GM12873 (cell line): ENCODE results near the gene HSBP1L1.

Experiments used
- TF ChIP-seq, protein P1 (sequence below): IDR thresholded peaks from 2 replicates; pipeline ENCODE4 v1.5.1; 2012; ENCODE audit warnings: low read depth, mild to moderate bottlenecking, moderate library complexity, low read length, control low read depth; ENCODE audit not compliant: insufficient read depth; ENCODE audit errors: missing control alignments

The HSBP1L1 gene

GRCh38 chr18:79932907-79933306, 31.5 kb upstream of the HSBP1L1 start:
- TF ChIP-seq, protein P1, sequence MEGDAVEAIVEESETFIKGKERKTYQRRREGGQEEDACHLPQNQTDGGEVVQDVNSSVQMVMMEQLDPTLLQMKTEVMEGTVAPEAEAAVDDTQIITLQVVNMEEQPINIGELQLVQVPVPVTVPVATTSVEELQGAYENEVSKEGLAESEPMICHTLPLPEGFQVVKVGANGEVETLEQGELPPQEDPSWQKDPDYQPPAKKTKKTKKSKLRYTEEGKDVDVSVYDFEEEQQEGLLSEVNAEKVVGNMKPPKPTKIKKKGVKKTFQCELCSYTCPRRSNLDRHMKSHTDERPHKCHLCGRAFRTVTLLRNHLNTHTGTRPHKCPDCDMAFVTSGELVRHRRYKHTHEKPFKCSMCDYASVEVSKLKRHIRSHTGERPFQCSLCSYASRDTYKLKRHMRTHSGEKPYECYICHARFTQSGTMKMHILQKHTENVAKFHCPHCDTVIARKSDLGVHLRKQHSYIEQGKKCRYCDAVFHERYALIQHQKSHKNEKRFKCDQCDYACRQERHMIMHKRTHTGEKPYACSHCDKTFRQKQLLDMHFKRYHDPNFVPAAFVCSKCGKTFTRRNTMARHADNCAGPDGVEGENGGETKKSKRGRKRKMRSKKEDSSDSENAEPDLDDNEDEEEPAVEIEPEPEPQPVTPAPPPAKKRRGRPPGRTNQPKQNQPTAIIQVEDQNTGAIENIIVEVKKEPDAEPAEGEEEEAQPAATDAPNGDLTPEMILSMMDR = no peak

DNA sequence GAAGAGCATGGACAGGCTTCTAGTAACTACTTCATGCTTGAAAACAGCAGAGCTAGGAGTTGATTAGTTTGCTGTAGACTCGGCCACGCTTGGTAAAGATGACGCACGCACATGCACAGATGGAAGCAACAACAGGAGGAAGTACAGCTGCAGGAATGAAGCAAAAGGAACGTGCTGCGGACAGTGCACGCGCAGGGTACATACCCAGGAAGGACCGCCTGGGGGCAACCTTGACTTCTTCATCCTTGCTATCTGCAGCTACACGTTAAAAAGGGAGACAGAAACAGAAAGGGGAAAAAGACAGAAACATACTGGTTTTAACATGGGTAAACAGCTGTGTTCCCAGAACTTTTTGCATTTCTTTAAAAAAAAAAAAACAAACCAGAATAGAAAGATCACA, 30.7 kb upstream of the HSBP1L1 start:
- TF ChIP-seq, protein P1 = no peak

DNA sequence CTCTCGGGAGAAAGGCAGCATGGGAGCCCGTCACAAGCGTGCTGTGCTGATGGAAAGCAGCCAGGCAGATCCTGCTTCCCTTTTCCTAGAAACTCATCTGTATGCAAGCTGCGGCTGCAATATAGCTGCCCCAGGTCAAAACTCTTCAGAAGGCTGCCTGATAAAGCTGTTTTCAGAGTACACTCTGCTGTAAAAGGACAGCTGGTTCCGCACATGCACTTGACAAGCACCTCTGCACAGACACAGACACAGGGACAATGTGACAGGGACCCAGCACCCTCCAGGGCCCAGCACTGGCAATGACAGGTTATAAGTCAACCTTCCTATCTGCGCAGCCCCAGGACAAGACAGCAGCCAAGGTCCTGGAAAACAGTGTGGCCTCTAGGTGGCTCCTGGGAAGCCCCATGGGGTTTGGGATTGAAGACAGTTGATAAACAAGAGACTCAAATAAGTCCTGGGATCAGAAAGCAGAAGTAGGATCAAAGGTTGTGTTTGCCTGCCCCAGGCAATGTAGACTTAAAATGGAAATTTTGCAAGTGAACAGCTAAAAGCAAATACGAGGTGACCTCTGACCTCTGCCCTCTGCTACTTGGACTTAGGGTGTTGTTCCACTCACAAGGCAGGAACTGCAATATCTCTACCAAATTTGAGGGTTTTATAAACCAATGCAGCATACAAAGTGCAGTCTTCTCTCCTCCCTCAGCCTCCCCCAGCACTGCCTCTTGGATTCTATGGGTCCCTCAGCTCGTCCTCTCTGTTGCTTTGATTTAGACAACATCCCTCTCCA, 29.9 kb upstream of the HSBP1L1 start:
- TF ChIP-seq, protein P1 = no peak

GRCh38 chr18:79935098-79935480, 29.4 kb upstream of the HSBP1L1 start:
- TF ChIP-seq, protein P1 = no peak

DNA sequence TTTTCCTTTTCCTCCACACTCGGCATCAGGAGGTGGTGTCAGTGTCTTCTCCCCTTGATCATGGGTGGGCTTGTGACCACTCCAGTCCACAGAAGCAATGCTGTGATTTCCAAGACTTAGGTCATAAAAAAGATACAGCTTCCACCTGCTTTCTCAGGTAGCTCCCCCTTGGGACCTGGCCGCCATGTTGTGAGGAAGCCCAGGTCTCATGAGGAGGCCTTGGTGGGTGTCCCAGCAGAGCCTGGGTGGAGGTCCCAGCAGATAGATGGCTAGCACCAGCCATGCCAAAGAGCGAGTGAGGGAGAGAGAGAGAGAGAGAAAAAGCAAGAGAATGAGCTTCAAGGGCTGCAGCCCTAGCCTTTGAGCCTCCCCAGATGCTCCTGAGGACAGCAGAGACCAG, 28.9 kb upstream of the HSBP1L1 start:
- TF ChIP-seq, protein P1 = no peak

DNA sequence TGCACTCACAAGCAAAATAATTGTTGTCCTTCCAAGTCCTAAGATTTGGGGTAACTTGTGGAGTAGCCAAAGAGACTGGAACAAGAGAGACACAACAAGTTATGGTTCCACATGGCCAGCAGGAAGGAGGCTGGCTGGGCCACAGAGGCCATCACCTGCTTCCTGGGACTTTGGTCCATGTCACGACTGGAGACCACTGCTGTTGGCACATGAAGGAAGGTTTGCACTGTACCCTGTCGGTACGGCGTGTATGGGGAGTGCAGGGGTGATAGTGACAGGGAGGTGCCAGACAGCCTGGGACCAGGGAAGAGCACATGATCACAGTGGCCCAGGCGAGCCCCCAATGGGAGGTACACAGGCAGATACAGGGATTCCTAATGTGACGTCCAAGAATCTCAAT, 28.5 kb upstream of the HSBP1L1 start:
- TF ChIP-seq, protein P1 = no peak

- TF ChIP-seq, protein P1 = no peak
Observed at GRCh38 chr18:79936641-79937040, 27.8 kb upstream of the HSBP1L1 start.
